COLO829 (cell line): ENCODE data around the gene AP4S1.
A peak's percentile ranks its signal among the peaks of the same experiment; 100 is the strongest.

Experiments used
- DNase-seq: peaks from one replicate; pipeline ENCODE4 v3.0.0; 2012; ENCODE audit warnings: low spot score

The AP4S1 gene

GRCh38 chr14:31006703-31007102 is 18.7 kb upstream of the AP4S1 start:
- no peak for DNase-seq

- DNase-seq: no peak
These were observed 15.4 kb upstream of the AP4S1 start for GRCh38 chr14:31009836-31010574.

- no peak for DNase-seq
These were observed 14.5 kb upstream of the AP4S1 start for GRCh38 chr14:31010935-31011334.

GRCh38 chr14:31013841-31014240 is 11.6 kb upstream of the AP4S1 start:
- no peak for DNase-seq

GRCh38 chr14:31018057-31018645 is 7.3 kb upstream of the AP4S1 start:
- no peak for DNase-seq

GRCh38 chr14:31020834-31021575 is 4.4 kb upstream of the AP4S1 start:
- DNase-seq: peak; percentile 57

GRCh38 chr14:31021576-31021949 is 3.9 kb upstream of the AP4S1 start:
- no peak for DNase-seq

GRCh38 chr14:31022386-31022785 is 3.1 kb upstream of the AP4S1 start:
- no peak for DNase-seq

- DNase-seq: no peak
These were observed 1.4 kb upstream of the AP4S1 start for GRCh38 chr14:31024010-31024480.

- DNase-seq: no peak
These were observed 677 bp upstream of the AP4S1 start for GRCh38 chr14:31024577-31025366.

- no peak for DNase-seq
These were observed 614 bp downstream of the AP4S1 start, which contains the start of gene STRN3 for GRCh38 chr14:31026077-31026449. Gene STRN3, minus strand, starts transcription at chr14:31026379. Its CDS starts 194 bp downstream, at chr14:31026185.

GRCh38 chr14:31026450-31027235 is 1.2 kb downstream of the AP4S1 start:
- DNase-seq: peak; percentile 88

GRCh38 chr14:31027847-31028246 is 2.4 kb downstream of the AP4S1 start:
- no peak for DNase-seq

- no peak for DNase-seq
These were observed 3.8 kb downstream of the AP4S1 start for GRCh38 chr14:31029016-31029970.

- no peak for DNase-seq
These were observed 5.0 kb downstream of the AP4S1 start for GRCh38 chr14:31030469-31030868.

GRCh38 chr14:31036552-31036951 is 11.1 kb downstream of the AP4S1 start:
- DNase-seq: no peak

- no peak for DNase-seq
These were observed 12.3 kb downstream of the AP4S1 start for GRCh38 chr14:31037709-31038221.

GRCh38 chr14:31038521-31039166 is 13.2 kb downstream of the AP4S1 start:
- no peak for DNase-seq

- DNase-seq: no peak
These were observed 16.9 kb downstream of the AP4S1 start for GRCh38 chr14:31042300-31042699.
